NCI-H1417 treated with DMSO at 0.1 percent for 48 hours (cell line): ENCODE data around the gene MMP20.

Experiments used
- DNase-seq: peaks from one replicate; lab custom pipeline; 2025; lab: John Stamatoyannopoulos, UW

Gene MMP20

DNA sequence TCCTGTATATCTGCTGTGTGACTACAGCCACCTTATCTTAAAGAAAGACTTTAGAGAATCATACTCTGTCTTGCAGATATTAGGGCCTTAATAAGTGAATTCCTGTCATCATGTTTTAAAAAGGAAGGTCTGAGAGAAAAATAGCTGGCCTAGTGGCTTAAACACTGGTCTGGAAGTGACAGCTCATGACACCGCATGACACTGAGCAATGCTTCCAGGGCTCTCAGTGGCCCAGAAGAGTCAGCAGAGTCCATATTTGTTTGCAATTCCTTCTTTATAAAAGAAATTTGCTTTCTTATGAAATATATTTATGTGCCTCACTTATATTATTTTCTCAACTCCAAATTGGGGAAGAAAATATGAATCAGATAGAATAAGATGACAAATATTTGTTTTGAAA lies 33.0 kb downstream of the MMP20 start:
- no peak for DNase-seq

DNA sequence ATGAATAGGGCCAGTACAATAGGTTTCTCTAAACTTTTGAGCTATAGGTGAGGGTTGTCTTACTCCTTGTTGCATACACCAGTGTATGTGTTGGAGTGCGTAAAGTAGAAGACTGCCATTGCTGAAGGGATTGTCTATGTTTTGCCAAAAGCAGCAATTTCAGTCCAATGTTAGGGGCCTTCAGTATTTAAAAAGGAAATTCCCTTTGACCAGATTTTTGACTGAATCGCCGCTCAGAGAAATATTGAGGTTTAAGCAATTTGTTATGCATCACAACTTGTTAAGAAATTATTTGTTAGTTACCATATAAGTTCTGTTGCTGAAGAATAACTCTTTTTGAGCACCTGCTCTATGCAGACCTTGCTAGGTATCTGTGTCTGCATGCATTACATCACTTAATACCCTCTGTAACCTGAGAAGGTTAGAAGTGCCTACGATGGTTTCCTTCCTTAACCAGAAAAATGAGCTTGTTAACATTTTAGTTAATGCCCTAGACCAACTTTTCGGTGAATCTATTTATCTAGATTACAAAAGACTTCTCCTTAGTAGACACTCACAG lies 33.9 kb downstream of the MMP20 start:
- DNase-seq = no peak

DNA sequence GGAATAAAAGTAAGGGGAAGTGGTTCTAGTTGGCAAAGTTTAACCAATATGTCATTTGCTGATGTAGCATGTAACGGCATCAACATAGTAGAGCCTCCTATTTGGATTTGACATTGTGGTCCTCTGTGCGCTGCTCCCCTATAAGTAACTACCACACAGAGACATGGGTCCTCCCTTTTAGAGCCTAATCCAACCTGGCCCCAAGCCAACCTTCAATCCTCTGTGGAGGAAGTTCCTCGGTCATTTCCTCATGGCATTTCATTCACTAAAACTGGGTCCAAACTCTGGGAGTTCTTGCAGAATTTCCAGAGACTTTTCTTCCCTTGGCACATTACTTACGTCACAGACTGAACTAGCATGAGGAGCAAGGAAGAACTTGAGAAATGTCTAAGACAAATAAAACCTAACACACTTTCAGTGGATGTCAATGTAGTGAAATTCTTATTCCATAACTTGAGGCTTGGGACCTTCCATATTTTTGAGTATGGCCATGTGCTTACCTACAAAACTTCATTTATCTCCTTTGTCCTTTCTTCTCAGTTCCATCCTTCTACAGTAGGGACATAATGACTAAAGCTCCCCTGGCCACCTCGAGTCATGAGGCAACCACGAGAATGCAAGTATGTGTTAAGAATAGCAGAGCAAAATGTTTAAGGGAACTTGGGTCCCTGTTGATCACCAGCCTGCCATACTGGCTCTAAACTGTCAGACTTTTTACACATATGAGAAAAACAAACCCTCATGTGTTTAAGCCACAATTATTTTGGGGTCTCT lies 34.7 kb downstream of the MMP20 start:
- no peak for DNase-seq

DNA sequence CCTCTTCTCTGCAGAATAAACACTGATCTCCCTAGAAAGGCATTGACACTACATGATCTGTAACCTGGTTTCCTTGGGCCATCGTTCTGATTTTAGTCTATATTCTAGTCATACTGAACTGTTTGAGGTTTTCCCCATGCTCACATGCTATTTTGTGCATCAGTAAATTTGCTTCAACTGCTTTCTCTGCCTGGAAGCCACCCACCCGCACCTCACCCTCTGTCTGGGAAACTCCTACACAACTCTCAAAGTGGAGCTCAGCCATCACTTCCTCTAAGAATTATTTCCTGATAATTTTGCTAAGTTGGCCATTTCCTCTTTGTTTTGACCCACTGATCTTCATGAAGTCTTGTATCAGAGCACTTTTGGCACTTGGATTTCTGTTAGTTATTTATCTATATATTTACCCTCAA lies 36.1 kb downstream of the MMP20 start:
- DNase-seq = no peak

DNA sequence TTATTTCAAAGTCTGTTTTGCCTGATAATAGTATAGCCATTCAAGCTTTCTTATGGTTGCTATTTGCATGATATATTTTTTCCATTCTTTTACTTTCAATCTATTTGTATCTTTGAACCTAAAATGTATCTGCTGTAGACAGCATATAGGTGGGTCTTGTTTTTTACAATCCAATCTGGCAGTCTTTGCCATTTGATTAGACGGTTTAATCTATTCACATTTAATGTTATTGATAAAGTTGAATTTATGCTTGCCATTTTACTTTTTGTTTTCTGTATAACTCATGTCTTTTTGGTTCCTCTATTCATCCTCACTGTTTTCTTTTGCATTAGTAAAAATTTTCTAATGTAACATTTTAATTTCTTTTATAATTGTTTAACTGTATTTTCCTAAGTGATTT lies 37.4 kb downstream of the MMP20 start:
- no peak for DNase-seq

DNA sequence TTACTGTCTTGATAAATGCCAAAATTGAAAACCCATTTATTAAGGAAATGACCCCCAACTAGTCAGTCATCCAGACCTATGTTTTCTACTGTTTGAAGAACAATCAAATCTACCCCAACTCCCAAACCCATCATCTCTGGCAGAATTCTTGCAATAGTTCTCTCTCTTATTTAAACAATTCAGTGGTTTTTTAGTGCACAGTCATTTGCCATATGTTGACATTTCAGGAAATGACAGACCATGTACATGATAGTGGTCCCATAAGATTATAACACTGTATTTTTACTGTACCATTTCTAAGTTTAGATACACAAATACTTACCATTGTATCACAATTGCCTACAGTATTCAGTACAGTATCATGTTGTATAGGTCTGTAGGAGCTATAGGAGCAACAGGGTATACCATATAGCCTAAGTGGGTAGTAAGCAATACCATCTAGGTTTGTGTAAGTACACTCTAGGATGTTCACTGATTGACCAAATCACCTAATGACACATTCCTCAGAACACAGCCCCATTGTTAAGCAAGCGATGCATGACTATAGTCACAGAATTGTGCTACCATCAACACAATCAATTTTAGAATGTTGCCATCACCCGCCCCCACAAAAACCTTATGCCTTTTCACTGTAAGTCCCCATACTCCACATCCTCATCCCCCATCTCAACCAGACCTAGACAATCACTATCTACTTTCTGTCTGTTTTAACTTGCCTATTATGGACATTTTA lies 41.8 kb downstream of the MMP20 start:
- no peak for DNase-seq

DNA sequence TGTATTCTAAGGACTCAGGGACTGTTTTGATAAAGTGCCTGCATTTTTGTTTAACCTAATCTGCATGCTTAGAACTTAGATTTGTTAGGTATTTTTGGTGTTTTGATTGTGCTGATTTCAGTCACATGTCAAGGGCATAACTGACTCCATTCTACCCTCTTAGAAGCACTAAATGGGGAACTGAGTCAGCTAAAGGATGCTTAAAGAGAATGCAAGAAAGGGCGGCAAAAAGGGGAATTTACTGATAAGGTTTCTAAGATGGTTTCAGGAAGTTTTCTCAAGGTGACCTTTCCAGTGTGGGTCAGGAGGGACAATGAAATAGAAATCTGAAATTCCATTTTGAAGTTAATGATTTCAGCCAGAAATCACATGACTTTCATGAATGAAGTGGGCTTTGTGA lies 43.0 kb downstream of the MMP20 start:
- no peak for DNase-seq

DNA sequence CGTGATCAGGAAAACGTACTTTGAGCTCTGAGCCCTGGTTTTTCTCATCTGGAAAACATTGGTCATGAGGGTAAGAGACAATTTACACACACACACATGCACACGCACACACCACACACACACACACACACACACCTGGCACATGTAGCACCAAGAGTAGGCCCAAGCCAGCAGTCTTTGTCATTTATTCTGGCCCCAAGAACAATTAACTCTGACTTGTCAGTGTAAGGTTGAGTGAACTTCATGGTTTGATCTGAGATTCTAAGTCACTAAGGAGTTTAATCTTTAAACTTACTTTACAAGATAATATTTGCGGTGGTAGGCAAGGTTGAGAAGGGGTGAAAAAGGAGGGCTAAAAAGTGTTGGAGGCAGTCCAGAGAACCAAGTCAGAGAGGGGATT lies 44.1 kb downstream of the MMP20 start:
- DNase-seq = no peak

DNA sequence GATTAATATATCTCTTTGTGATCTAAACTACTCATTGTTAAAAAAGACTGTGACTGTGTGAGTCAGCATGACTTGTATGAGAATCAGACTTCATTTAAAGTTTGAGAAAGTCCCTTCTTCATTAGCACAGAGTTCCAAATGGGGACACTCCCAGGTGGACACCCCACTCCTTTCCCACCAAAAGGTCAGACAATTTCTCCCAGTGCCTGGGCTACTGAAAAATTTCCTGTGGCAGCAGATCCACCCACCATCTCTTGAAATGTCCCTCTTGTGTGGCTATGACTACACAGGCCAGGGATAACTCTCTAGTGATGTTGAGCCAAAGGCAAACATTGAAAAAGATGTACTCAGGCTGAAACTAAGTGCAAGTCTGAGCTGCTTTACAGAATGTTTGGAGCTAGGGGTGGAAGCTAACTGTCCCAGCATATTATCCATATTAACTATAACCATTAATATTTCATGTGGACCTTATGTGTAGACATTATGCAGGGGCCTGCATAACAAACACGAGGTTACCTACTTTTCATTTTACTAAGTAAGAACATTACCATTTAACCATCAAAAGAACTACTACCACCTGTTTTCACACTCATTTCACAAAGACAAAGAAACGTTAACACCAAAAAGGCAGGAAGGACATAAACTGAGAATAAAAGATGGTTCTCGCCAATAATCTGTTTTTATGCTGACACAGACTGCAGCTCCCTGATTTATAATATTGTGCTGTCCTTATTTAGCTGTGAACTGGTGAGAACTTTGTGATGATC lies 44.8 kb downstream of the MMP20 start:
- no peak for DNase-seq

DNA sequence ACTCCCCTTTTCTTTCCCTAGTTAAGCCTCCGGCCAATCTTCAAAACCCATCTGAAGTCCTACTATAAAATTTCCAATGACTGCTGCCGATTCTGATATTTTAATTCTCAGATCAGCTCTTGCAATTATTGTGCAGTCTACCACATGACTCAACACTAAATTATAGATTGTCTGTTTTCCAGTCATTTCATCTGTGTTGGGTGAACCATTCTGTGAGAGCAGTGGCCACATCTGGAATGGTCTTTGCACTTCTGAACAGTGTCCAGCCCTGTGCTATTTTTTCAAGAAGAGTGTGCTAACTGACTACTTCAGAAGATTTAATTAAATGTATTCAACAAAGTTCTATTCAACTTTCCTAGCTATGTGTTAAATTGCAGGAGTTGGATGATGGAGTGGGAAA lies 47.4 kb downstream of the MMP20 start:
- DNase-seq = no peak

DNA sequence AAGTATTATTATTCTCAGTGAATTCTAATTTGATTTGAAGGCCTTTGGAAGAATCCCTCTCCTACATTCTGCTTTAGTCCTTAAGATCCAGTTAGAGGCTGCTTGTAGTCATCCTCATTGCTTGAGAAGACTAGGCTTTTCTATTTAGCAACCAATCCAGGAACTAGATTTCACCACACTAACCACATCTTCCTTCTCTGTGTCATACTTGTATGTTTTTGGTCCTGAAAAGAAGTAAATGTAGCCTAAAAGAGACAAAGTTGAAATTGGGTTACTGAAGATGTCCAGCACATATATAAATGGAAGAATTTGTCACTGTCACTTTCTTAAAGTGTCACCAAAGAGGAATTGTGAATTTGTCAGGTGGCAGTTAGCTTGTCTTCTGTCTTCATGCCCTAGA lies 48.0 kb downstream of the MMP20 start:
- no peak for DNase-seq

DNA sequence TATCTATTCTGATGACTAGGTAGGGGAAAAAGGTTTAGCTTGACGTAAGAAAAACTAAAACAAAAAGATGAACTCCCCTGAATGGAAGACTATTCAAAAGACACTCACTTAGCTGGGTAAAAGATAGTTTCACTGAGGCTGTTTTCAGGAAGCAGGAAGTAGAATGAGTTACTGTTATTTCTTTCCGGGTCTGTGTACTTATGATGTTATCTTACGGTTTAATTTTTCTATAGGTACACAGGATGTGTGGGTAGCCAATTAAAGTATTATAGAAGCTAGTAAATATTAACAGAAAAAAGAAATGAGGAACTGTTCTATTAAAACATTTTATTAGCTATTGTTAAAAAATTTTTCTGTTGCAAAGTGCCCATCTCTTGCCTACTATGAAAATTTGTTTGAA lies 48.8 kb downstream of the MMP20 start:
- DNase-seq = no peak

DNA sequence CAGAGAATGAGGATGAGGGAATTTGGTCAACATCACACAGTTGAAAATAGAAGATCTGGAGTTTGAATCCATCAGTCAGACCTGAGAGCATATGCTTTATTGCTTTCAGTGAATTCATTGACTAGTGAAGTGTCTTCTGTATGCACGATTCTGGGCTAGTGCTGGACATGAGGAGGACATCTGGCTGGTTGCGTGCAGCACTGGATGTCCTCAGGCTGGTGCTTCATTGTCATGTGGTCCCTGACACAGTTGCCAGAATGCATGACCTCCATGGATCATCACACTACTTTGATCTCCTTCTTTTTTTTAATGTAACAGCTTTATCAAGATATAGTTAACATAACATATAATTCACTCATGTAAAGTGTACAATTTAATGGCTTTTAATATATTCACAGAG lies 50.1 kb downstream of the MMP20 start:
- DNase-seq = no peak

DNA sequence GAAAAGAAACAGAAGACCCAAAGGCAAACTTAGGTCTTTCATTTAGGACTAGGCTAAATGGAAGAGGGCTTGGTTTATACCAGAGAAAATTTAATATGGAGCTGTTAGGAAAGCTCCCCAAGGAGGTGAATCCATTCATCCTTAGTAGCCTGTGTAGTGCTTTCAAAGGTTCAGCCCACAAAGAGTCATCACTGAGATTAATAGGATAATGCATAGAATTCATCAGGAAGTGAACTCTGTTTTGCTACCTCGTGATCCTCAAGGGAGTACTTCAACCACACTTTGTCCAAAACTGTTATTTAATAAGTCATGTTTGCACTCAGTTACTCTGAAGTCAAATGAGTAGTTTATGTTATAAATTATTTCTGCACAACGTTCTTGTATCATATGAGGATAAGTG lies 51.3 kb downstream of the MMP20 start:
- DNase-seq = no peak

DNA sequence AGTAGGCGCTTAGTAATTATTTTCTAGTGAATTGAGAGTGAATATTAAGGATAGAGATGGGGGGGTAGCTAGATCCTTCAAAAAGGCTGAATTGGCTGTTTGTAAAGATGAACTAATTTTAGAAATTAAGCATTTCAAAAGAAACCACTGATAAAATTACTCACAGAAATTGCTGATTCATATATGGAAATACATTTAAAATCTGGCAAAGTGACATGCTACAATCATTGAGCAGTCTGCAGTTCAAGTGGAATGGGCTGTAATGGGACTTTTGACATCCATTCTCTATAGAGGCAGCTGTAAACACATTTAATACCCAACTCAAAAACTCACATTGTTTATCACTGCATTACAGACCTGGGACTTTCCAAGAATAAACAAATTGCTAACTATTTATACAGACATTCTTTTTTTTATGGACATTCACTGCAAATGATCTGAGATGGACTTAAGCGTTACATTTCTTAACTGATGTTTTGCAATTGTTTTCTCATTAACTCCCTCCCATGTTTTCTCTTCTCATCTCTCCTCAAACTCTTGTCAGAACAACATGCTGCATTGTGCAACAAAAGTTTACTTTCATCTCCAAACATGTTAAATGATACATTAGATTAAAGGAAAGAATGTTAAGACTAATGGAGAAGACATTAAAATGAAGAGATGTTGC lies 52.4 kb downstream of the MMP20 start:
- no peak for DNase-seq

DNA sequence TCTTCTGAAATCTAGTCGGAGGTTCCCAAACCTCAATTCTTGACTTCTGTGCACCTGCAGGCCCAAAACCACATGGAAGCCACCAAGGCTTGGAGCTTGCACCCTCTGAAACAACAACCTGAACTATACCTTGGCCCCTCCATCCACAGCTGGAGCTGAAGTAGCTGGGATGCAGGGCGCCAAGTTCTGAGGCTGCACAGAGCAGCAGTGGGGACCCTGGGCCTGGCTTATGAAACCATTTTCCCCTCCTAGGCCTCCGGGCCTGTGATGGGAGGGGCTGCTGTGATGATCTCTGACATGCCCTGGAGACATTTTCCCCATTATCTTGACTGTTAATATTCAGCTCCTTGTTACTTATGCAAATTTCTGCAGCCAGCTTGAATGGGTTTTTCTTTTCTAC lies 56.3 kb downstream of the MMP20 start:
- DNase-seq = no peak

DNA sequence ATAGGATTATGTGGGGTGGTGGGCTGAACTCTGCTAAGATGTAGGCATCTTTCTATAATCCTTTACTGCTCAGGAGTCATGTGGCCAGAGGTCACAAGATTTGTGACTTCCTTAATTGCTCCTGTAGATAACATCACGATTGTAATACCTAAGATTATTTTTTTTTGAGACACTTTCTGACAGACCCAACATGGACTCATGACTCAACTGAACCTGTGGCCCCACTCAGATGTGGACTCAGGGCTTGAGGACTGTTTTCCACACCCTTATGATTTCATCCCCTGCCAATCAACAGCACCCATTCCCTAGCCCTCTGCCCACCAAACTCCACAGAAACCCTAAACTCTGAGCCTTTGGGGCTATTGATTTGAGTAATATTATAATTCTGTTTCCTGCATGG lies 59.0 kb downstream of the MMP20 start:
- no peak for DNase-seq

DNA sequence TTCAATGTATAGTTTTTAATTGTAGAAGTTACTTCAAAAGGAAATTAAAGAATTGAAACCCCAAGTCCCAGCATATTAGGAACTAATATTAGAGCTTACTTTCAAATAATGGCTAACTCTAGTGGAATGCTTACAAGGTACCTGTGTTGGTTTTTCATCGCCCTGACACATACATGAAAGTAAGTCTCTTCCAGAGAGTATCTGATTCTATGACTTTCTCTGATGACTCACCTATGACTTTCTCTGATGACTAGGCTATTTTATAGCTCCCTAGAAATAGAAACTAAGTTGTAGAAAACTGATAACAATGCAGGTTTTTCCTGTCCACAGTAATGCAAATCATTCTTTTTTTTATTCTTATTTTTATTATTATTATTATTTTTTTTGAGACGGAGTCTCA lies 61.0 kb downstream of the MMP20 start:
- no peak for DNase-seq

DNA sequence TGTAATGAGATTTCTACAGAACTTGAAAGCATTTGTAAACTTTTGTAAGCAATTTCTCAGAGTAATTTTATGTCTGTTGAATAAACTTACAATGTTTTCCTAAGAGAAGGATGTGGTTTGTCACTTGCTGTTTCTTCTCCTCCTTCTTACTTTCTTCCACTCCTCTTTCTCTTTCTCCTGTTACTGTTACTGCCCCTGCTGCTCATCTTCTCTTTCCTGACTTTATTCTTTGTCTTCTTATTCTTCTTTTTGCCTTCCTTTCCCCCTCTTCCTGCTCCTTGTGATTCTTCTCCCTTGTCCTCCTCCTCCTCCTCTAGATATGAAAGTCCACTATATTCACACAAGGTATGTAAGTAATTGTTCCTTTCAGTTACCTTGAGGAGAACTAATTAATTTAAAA lies 63.5 kb downstream of the MMP20 start:
- DNase-seq = no peak

DNA sequence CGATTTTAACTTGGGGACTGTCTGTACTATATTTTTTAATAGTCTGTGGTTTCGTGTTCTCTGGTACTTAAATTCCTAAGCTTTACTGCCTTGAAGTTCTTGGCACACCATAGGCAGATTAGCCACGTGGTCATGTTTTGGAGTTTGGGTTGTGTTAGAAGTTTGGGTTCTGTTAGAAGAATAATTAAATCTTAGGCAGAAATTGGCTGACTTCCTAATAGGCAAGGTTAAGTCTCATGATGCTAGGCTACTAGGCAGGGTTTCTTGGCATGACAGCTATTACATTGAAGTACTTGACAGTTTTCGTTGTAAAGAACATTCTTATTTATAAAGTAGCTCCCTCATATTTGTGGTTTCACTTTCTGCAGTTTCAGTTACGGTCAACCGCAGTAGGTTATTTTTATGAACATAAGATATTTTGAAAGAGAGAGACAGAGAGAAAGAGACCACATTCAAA lies 64.5 kb downstream of the MMP20 start:
- DNase-seq = no peak

DNA sequence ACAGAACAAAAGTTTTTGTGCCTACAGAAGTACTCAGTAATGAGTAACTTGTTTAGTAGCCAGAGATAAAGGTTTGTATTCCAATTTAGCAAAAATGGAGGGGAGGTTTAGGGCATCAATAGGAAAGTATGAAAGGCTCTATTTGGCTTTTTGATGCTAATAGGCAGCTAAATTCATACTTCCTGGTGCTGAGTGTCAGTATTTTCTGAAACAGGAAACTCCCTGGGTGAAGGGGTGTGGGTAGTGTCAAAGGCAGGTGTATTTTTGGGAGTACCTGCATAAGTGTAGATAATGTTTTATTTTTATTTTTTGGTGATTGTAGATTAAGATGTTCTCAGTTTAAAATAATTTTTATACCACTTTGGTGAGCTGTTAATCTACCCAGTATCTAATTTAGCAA lies 65.3 kb downstream of the MMP20 start:
- DNase-seq = no peak

DNA sequence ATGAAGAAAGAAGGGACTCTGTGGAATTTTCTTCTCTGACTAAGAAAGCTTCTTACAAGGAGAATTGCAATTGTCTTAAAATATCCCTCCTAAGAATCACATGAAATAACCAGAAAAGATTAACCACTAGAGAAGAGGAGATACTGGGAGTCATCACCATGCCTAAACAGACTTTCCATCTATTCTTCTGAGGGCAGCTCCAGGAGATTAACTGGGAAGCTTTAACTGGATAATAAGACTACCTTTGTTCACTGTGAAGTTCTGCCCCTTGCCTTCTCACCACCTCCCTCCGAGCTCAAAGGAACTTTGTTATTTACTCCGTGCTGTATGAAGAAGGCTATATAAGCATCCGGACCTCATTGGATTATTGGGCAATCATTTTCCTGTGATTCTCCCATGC lies 70.0 kb downstream of the MMP20 start:
- DNase-seq = no peak
